KOPT-K1 (cell line): ENCODE measurements around the gene NMUR1.

Experiments
- H3K27ac ChIP-seq: fragments of 200-600 bp; sonication (generic); 2 replicates; pipeline ENCODE4 v1.5.1; 2016; ENCODE audit warnings: antibody characterized with exemption, mild to moderate bottlenecking, low read depth, low read length; ENCODE audit not compliant: poor library complexity, severe bottlenecking
- H3K36me3 ChIP-seq: fragments of 200-600 bp; sonication (generic); 2 replicates; pipeline ENCODE4 v1.5.1; 2017; ENCODE audit warnings: antibody characterized with exemption, mild to moderate bottlenecking, low read length, moderate library complexity; ENCODE audit not compliant: insufficient read depth
- H3K9me3 ChIP-seq: fragments of 200-600 bp; sonication (generic); 2 replicates; pipeline ENCODE4 v1.5.1; 2017; ENCODE audit warnings: antibody characterized with exemption, low read length, mild to moderate bottlenecking; ENCODE audit not compliant: insufficient read depth, poor library complexity, severe bottlenecking

Gene NMUR1

DNA sequence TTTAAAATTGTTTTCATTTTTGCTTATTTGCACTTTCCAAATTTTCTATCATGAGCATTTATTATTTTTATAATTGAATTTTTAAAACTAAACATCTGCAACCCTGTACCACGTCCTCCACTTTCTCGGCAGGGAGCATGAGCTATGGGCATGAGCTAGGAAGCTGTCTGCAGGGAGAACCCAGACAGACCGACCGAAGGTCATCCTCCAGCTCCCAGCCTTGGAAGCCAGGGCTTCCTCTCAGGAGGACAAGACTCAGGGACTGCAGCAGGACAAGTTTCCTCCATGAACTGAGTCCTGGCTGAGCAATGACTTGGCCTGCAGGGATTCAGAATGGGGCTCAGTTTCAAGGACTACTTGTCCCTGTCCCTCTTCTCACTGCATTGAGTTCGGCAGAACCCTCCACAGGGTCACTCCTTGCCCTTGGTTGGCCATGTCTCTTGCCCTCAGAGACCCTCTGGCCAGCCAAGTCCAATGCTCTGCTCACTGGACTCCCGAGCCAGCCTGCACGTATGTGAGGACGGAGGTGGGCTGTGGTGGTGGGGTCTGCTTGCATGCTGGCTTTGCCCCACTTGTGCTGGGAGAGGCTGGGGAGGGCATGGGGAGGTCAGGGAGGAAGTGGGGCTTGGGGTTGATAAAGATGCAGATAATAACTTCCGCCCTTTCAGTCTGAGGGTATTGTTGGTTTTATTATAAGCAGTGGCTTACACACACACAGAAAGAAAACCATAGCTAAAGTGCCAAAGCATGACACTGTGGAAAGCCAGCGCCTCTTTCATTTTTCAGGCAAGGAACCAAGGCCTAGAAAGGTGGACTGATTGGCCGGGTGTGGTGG, 6.6 kb downstream of the NMUR1 start:
- peak overlapping the region; percentile 43 for H3K27ac ChIP-seq
- H3K36me3 ChIP-seq: no peaks in the 10 kb centered on the region
- no peaks in the 10 kb centered on the region for H3K9me3 ChIP-seq

DNA sequence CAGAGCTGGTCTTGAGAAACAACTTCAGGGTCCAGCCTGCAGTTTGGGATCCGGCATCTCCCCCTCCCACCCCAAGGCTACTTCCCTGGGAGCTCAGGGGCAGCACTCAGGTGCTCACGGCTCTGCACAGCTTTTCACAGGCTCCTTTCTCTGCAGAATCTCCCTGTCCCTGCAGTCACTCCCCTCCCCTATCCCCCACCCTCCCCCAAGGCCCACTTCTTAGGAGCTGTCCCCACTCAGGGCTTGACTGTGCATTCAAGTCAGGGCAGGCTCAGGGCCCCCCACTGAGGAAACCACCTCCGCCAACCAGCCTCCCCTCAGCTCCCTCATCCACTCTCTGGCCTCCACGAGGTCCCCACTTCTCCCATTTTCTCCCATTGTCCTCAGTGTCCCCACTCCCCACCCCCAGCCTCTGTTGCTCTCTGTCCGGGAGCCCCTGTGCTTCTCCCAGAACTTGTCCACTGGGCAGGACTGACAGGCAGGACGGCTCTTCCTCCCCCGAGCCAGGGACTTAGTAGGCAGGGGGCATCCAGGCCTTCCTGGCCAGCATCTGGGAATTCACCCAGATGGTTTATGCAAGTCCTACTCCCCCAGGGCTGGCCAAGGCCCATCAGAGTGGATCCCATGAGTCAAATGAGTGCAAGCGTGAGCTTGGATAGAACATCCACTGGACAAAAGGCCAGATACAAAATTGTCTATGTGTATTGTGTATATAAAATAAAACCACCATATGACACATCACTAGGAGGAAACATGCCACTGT, 7.6 kb downstream of the NMUR1 start:
- no peaks in the 10 kb centered on the region for H3K9me3 ChIP-seq
- no peaks in the 10 kb centered on the region for H3K36me3 ChIP-seq
- no peak overlapping the region for H3K27ac ChIP-seq

DNA sequence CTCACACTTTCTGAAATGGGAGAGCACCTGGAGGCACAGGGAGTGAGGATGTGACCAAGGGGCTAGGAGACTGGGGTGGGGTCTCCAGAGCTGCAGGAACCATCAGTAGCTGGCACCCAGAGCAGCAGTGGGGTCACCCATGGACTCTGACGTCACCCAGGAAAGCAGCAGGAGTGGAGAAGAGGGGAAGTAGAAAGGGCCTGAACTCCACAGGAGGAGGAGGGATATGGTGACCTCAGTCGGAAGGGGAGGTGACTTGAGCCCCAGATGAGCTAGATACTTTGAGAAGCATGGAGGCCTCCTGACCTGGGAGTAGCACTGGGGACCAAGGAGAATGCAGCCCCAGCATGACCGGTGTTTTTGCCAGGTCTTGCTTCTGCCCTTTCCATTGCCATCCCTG, 8.8 kb downstream of the NMUR1 start:
- H3K9me3 ChIP-seq: no peaks in the 10 kb centered on the region
- no peaks in the 10 kb centered on the region for H3K36me3 ChIP-seq
- no peak overlapping the region for H3K27ac ChIP-seq

DNA sequence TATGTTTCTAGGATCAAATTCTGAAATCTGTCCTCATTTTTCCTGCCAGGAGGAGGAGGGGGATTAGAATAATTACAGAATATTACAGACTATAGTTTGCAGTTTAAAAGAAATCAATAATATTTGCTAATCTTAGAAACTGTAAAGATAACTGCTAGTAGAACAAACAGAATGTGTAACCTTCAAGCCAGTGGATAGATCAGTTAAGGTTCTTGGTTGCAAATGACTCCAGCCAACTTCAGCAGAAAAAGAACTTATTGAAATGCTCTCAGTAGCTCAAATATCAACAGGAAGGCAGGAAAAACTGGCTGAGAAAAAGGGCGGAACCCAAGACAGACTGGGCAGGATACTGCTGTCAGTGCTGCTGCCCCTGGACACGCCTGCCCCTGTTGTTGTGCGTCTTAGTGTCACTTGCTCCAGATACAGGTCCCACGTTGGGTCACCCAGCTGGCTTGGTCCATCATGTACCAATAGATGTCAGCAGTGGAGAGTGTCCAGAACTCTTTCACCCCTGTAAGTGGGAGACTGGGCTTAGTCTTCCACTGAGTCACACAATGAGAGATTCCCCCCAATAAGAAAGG, 10.2 kb downstream of the NMUR1 start:
- Histone ChIP-seq H3K27ac (no peak overlapping the region), H3K36me3 (no peaks in the 10 kb centered on the region), H3K9me3 (no peaks in the 10 kb centered on the region)

DNA sequence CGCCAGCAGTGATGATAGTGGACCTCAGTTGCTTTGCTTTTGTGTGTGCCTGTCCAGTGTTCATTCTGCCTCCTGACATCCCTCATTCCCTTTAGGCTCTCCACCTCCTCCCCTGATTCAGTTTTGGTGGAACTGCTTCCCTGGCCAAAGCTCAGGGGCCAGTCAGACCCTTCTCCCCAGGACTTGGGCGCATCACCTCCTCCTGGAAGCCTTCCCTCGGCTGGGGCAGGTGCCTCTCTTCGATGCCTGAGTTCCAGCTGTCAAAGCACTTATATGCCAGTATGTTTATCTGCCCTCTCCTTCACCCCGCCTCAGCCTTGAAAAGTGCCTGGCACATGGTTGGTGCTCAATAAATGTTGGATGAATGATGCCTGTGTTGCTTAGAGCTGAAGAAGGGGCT, 11.5 kb downstream of the NMUR1 start:
- Histone ChIP-seq H3K27ac (no peak overlapping the region), H3K36me3 (no peaks in the 10 kb centered on the region), H3K9me3 (no peaks in the 10 kb centered on the region)

DNA sequence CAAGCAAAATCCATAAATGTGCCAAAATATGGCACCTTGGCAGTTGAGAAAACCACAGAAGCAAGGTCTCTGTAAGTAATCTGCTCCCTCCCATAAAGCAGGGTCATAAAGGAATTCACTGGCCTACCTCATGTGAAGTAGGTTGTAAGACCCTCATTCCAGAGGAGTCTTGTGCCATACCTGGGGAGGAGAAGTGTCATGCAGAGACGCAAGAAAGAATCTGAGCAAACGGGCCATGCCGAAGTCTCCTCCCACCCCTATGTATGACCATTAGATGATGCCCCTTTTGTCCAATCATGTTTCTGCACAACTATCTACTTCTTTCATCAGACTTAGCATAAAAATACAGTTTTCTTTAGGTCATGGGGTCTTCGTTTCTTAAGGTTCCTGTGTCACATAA, 14.6 kb downstream of the NMUR1 start:
- H3K36me3 ChIP-seq: no peaks in the 10 kb centered on the region
- no peaks in the 10 kb centered on the region for H3K9me3 ChIP-seq
- H3K27ac ChIP-seq: peak overlapping the region; percentile 93

DNA sequence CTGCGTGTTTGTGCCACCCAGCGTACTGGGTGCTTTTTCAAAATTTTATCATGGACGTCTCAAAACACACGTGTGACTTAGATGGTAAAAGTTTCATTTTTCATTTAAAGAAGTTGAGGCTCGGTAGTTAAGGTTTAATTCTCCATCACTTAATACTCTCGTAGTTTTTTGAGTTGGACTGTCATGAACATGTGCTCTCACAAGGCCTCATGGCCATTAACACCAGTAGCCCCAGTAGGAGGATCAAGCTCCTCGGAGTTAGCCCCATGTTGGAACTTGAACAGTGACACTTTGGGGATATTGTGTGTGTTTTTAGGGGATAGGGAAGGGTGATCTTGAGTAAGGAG, 15.3 kb downstream of the NMUR1 start:
- H3K27ac ChIP-seq: peak overlapping the region; percentile 93

DNA sequence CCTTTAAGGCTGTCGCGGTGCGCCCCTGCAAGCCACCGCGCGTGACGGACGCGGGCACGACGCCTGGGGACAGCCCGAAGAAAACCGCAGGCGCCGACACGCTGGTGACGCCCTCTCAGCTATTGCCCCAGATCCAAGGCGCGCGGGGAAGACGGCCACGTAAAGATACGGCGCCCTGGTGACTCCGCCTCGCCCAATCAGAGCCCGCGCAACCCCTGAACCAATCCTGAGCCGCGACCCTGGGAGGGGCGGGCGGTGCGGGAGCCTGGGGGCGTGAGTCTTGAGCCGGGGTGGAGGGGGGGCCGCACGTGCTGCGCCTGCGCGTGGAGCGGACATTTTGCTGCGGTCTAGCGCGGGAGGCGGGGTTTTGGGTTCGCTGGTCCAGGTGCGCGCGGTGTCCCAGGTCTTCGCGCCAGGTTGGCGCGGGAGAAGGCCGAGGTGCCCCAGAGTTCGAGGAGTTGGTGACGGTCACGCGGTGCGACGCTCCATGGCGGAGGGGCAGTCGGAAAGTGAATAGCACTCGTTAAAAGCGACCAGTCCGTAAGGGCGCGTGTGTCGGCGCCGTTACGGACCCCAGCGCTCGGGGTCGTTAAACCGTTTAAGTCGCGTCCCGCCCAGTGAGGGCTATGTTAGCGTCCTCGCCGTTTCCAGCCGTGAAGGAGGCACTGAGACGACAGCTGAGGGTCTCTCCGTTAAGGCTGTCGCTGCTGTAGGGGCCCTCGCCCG, 15.9 kb downstream of the NMUR1 start:
- Histone ChIP-seq H3K27ac (peak overlapping the region; percentile 93), H3K36me3 (no peaks in the 10 kb centered on the region), H3K9me3 (no peaks in the 10 kb centered on the region)

More for the DNA sequence above, 15.3 kb downstream of the NMUR1 start:
- no peaks in the 10 kb centered on the region for H3K36me3 ChIP-seq
- H3K9me3 ChIP-seq: no peaks in the 10 kb centered on the region

DNA sequence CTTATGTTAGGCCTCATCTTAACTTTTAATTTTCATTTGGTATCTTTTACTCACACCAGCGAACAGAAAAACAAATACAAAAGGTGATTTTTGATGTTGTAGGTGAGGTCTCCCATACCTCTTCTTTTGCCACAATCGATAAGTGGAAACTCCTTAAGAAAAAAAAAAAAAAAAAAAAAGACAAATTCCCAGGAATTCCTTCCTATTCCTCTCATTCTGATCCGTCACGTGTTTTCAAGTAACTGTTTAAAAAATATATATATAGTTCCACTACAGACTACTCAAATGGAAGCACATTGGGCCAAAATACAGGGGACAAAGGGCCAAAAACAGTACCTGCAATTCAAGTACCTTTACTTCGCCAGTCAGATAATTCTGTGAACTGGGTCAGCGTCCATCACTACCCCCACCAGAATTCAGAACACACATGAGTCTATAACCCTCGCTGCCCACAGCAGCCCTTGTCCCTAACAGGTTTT, 16.5 kb downstream of the NMUR1 start:
- H3K9me3 ChIP-seq: no peaks in the 10 kb centered on the region
- H3K27ac ChIP-seq: peak overlapping the region; percentile 93
- H3K36me3 ChIP-seq: no peaks in the 10 kb centered on the region

DNA sequence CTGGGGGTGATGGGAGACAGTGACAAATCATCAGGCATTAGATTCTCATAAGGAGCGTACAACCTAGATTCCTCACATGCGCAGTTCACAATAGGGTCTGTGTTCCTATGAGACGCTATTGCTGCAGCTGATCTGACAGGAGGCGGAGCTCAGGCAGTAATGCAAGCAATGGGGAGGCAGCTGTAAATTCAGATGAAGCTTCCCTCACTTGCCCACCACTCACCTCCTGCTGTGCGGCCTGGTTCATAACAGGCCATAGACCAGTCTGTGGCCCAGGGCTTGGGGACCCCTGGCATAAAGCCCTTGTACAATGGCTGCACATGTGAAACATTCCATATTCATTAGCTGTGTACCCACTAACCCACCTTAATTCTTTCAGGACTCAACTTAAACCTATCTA, 18.0 kb downstream of the NMUR1 start:
- Histone ChIP-seq H3K27ac (no peak overlapping the region), H3K36me3 (no peaks in the 10 kb centered on the region), H3K9me3 (no peaks in the 10 kb centered on the region)

DNA sequence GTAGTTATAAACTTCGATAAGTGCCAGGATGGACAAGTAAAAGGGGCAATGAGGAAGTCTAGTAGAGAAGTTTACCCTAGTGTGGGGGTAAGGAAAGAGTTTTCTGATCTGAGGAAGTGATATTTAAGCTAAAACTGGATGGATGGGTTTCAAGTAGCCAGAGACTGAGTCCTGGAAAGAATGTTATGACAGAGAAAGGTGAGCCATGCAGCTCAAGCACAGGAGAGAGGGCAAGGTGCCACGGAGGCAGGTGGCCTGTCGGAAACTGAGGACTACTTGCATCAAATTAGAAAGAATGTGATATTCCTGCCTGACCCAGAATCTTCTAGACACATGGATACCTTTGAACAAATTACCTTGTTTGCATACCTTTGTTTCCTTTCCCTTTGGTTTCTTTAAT, 26.5 kb downstream of the NMUR1 start:
- H3K27ac ChIP-seq: no peak overlapping the region
- H3K9me3 ChIP-seq: no peaks in the 10 kb centered on the region
- no peaks in the 10 kb centered on the region for H3K36me3 ChIP-seq

DNA sequence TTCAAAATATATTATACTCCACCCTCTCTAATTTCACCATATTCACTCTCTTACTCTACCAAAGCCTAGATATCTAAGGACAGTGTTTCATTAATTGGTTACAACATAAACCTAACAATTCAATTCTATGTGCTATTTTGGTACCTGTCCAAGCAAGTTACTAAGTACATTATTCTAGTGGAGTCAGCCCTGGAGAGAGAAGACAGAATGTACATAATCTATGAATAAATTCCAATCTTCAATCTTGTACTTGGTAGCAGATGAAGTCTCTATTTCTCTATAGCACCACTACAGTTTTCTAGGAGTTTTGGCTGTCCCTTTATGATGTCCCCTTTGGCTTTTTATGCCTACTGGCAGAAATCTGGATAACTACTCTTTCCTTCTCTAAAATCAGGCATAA, 27.6 kb downstream of the NMUR1 start:
- Histone ChIP-seq H3K9me3 (no peaks in the 10 kb centered on the region), H3K27ac (no peak overlapping the region), H3K36me3 (no peaks in the 10 kb centered on the region)

DNA sequence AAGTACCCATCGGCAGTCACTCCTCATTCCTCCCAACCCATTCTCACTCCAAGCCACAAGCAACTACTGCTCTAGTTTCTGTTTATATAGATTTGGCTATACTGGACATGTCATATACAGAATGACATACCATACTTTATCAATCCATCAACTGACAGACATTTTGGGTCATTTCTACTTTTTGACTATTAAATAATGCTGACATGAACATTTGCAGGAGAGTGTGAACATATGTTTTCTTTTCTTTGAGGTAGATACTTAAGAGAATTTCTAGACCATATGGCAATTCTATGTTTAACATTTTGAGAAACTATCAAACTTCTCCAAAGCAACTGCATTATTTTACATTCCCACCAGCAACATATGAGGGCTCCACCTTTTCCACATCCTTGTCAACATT, 32.6 kb downstream of the NMUR1 start:
- Histone ChIP-seq H3K27ac (no peak overlapping the region), H3K9me3 (no peaks in the 10 kb centered on the region), H3K36me3 (no peaks in the 10 kb centered on the region)

DNA sequence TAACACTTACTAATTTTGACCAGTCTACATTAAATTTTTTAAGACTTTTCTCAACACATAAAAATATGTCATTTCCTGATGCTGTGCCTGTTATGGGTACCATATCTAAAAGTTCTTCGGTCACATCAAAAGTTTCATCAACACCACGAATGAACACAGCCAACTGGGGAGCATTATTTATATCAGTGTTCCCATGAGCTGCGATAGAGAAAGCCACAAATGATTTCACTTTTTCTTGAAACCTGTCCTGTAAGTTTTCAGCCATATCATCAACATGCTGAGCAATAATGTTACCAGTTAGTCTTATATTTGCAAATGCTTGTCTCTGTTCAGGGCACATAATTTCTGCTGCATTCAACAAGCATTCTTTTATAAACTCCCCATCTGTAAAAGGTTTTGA, 35.6 kb downstream of the NMUR1 start:
- no peak overlapping the region for H3K27ac ChIP-seq
- no peaks in the 10 kb centered on the region for H3K9me3 ChIP-seq
- H3K36me3 ChIP-seq: no peaks in the 10 kb centered on the region

DNA sequence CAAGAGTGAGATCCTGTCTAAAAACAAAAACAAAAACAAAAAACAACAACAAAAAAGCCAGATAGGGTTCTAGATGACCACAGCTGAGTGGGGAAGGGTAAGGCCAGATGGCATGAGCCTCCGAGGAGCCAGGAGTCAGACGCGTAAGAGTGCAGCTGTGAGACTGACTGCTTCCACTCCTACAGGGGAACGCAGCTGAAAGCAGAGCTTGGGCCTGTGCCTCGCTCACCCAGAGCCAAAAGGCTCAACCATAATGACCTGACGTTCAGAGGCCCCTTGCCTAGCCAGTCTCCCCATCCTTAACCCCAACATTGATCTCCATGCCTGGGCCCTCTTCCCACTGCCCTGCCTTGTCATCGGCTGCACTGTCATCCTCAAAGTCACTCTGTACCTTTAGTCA, 39.4 kb downstream of the NMUR1 start:
- Histone ChIP-seq H3K27ac (no peak overlapping the region), H3K9me3 (no peaks in the 10 kb centered on the region), H3K36me3 (no peaks in the 10 kb centered on the region)
